Measurements from ENCODE around the gene WDR70.

- TF ChIP-seq POLR2A (IDR thresholded peaks at IDR 0.05) (no peak), CTCF (IDR thresholded peaks at IDR 0.05) (no peak)
Measured at GRCh38 chr5:37567566-37567965, 188.4 kb downstream of the WDR70 start.
